ENCODE results near the gene FOXP3.
"Not testable (repeated sequence)": the region's sequence is repeated elsewhere in the genome, so short reads cannot be mapped to it uniquely, and the experiment has no call there.

Gene FOXP3, protein sequence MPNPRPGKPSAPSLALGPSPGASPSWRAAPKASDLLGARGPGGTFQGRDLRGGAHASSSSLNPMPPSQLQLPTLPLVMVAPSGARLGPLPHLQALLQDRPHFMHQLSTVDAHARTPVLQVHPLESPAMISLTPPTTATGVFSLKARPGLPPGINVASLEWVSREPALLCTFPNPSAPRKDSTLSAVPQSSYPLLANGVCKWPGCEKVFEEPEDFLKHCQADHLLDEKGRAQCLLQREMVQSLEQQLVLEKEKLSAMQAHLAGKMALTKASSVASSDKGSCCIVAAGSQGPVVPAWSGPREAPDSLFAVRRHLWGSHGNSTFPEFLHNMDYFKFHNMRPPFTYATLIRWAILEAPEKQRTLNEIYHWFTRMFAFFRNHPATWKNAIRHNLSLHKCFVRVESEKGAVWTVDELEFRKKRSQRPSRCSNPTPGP

DNA sequence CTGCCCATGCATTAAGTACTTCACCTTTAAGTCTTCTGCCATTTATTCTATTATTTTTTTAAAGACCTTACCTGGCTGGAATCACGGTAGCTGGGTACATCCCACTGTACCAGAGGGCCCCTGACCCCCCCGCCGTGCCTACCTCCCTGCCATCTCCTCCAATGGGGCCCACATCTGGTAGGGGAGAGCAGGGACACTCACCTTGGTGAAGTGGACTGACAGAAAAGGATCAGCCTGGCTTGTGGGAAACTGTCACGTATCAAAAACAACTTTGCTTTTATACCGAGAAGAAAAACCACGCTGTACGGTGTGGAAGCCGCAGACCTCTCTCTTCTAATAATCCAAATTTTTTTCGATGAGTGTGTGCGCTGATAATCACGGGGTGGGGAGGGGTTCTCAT lies at the start of gene FOXP3:
Gene FOXP3 (minus strand): TSS at position 251 of the 400 bp plus-strand sequence. CDS start 6,205 bp downstream, outside the sequence.
- FAIRE-seq, result no peak

DNA sequence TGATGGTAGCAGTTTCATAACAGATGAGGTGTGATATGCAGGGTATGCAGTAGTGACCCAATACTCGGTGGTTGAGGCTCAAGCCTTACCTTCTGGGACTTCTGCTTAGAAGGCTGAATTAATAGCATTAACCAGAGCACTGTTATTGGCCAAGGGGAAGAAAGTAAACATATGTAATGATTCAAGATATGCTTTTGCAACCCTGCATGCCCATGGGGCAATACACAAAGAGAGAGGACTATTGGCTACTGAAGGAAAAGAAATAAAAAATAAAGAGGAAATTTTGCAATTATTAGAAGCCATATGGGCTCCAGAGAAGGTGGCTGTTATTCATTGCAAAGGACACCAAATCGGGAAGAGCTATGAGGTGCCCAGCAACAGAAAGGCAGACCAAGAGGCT lies 47.7 kb upstream of the FOXP3 start:
- no peak for FAIRE-seq

DNA sequence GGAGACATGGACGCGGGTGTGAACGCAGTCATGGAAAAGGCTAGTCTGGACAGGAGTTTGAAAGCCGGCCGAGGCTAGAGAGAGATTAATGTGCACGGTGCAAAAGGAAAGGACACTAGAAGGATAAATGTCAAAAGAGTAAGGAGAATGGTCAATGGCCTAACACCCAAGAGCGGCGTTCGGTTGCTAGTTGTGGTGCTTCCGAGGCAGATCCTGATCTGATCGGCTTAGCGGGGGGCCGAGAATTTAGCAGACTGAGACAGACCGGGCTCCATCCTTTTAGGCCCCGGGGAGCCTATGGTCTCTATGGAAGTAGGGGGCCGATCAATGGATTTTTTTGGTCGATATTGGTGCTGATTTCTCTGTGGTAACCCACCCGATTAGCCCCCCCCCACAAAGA lies 45.9 kb upstream of the FOXP3 start:
- no peak for FAIRE-seq

DNA sequence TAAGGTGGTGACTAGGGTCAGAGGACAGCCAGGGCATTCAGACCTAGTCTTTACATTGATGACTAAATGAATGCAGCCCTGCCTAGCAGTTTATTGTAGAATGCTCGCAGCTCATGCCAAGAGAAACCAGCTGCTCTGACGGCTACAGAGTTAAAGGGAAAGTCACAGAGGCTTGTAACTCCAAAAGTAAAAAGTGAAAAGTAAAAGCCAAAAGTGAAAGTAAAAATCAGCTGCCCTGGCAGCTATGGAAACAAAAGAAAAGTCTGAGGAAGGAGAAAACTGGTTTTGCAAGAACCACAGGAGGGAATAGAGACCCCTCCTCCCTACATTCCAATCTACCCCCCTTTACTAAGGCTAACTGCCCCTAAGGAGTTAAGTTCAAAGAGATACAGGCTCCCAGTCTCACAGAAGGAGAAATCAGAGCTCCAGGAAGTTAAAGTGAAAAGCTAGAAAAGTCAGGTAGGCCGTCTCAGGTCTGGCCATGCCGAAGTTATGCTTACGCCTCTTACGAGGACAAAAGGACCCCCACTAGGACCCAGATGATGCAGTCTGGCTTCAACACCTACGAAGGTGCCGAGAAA lies 45.0 kb upstream of the FOXP3 start:
- FAIRE-seq, result no peak

DNA sequence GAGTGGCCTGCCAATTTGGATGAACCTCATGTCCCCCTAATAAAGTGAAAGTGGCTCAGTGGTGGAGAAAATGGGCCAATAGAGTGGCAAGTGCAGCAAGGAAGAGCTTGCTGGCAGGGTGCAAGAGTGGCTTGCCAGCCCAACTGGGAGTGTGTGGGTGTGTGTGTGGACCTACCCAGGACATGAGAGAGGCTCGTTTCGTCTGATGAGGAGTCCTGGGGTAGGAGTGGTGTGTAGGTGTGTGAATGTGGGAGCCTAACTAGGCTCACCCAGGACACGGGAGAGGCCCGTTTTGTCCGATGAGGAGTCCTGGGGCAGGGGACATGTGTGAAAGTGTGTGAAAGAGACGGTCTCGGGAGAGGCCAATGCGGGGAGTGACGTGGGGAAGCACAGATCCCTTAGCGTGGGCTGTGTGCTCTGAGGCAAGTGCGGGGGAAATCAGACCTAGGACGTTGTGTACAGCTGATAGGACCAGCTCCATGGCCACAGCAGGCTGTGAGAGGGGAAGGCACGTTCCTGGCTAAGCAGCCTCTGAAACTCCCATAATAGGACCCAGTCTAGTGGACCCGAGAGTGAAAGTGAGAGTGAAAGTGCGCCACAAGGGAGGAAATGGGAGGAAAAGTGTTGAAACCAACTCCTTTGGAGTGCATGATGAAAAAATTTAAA lies 44.2 kb upstream of the FOXP3 start:
- no peak for FAIRE-seq

DNA sequence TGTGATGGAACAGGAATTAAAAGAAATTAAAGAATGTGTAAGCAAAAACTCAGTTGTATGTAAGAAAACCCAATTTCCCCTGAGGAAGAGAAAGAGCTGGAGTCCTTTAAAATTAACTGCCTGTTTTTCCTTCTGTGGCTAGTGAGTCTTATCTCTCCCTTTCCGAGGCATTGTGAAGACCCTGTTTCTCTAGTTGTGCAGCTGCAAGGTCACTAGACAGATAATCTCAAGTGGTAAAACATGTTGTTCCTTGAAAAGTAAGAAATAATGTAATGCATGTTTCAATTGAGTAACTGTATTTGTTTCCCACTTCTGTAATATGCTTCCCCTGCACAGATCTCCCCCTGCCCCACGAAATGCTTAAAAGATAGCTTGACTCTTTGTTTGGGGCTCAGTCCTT lies 43.3 kb upstream of the FOXP3 start:
- not testable (repeated sequence) for FAIRE-seq

DNA sequence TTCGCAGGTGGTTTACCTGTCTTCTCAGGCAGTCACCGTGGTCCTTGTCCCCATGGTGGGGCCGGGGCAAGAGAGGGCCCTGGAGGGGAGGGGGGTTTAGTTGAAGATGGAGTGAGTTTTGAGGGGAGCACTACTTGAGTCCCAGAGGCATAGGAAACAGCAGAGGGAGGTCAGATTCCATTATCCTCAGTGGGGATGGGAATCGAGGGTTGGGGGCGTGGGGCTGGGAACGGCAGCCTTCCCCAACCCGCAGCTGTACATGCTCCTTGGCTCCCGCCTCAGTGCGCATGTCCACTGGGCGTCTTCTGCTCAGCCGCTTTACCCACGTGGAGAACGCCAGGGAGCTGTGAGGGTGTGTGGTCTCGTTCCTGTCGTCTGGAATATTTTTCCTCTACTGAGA lies 38.8 kb upstream of the FOXP3 start, which contains the start of gene GAGE10:
Gene GAGE10 (plus strand): TSS at position 301 of the 400 bp plus-strand sequence. CDS start 1,214 bp downstream, outside the sequence.
- no peak for FAIRE-seq

DNA sequence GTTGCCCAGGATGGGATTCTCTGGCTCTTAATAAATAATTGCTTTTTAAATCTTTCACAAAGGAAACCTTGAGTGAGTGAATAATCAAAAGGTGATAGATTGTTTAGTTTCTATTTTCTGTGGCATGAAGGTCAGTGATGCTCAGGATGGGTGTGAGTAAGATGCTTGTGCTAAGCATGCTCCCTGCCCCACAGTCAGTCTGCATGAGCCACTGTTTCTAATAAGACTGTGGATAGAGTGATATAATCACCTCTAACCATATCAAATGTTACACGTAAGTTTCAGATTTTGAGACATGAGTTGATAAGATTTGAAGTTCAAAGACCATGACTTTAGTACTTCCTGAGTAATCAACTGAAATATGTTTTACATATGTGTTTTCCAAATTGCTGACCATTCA lies 36.2 kb upstream of the FOXP3 start:
- no peak for FAIRE-seq

DNA sequence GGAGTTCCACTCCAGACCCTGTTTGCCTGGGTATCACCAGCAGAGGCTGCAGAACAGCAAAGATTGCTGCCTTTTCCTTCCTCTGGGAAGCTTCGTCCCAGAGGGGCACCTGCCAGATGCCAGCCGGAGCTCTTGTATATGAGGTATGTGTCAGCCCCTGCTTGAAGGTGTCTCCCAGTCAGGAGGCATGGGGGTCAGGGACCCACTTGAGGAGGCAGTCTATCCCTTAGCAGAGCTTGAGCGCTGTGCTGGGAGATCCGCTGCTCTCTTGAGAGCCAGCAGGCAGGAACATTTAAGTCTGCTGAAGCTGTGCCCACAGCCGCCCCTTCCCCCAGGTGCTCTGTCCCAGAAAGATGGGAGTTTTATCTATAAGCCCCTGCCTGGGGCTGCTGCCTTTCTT lies 34.8 kb upstream of the FOXP3 start:
- FAIRE-seq, result not testable (repeated sequence)

DNA sequence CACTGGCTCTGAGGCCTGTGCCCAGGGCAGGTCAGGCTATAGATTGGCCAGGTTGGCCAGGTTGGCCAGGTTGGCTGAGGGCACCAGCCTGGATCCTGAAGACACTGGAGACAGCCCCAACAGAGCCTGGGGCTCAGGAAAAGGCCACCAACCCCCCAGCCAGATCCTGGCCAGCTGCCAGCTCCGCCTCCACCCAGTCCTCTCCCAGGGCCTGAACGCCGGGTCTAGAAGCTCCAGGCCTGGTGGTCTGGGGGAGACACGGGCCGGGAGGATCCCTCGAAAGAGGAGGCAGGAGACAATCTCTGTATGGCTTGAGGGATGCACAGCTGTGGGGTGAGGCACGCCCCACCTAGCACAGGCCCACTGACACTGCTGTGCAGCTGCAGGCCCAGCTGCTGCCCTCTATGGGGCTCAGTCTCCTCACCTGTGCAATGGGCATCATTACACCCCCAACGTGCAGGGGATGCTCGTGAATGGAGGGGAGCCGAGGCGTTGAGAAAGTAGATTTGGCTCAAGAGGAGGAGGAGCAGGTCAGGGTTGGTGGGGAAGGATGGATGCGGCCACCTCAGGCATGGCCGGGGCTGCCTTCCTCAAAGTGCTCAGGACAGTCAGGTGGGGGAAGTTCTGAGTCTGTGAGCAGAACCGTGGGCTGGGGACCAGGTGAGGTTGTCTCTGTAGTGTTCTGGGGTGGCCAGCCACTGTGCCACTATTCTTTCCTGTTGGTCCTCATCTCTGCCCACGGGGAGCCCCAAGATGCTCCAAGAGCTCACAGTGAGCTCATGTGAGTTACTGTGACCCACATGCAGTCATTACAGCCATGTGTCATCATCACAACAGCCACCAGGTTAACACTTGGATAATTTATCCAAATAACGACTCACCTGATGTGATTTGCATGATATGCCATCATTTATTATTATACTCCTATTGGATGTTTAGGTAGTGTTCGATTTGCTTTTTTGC lies 28.2 kb upstream of the FOXP3 start:
- FAIRE-seq, result no peak

DNA sequence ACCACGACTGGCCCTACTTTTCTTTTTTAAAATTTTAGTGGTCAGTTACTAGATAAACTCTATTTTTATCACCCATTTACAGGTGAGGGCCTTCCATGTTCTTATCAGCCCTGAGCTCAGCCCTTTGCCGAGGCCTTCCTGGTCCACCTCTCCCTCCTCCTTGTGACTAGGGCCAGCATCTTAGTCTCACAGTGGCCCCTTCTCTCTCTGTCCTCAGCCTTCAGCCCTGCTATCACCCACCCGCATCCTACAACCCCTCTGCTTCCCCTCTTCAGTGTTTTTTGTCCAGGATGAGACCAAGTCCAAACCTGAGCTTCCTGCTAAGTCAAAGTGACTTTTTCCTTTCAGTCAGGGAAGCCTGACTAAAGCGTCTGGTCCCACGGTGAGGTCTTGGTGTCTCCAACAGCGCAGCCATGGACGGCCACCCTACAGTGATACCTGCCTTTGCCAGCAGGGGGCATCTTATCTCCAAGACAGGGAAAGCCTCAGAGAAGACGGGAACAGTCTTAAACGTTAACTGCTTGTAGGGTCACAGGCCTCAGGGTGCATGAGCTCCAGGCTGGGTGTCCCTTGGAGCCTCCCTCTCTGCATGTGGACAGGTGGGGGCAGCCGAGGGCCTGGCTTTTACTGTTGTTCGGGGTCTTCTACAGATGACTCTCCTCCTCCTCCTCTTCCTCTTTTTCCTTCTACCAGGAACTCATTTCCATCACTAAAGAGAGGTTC lies 27.3 kb upstream of the FOXP3 start:
- no peak for FAIRE-seq

DNA sequence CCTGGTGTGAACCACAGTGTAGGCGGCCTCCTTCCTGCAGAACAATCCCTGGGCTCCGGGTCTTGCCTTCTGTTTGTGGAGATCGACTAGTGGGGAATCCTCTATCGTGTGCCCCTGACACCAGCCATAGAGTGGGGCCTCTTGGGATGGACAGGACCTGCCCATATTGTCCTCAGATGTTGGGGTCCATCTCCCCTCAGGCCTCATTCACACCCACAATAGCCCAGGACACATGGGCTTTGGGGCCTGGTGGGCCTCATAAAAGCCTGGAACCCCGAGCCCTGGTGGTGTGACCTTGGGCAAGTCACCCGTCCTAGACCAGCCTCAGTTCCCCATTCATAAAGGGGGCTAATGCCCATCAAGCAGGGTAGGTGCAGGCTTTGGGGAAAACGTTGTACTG lies 25.7 kb upstream of the FOXP3 start:
- FAIRE-seq, result no peak

DNA sequence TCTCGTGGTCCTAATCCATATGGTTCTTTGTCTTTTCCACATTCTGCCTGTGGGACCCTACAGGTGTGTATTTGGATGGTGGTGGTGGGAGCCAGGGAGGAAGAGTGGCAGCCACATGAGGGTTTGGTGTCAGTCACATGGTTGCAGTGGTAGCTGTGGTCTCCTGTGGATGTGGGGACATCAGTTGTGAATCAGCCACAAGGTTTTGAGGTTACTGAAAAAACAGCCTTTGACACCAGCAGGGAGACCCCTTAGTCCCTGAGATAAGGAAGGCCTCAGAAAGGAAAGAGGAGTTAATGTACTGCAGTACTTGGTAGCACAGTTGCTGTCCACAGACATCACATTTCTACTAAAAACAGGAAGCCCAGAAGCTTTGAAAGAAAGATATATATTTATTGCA lies 23.2 kb upstream of the FOXP3 start:
- FAIRE-seq, result no peak

DNA sequence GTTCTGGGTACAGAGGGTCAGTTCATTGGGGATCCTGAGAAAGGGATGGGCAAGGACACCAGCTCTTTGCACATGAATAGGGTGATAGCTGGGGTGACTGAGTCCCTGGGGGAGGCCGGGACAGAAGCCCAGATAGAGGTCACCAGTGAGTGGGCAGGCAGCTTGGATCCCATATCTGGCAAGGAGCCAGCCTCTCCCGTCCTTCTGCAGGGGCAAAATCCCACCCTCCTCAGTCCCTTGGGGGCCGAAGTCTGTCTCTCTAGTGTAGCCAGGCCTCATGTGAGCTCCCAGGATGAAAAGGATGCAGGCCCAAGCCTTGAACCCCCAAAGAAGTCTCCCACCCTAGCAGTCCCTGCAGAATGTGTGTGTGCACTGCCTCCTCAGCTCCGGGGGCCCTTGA lies 22.1 kb upstream of the FOXP3 start:
- no peak for FAIRE-seq

DNA sequence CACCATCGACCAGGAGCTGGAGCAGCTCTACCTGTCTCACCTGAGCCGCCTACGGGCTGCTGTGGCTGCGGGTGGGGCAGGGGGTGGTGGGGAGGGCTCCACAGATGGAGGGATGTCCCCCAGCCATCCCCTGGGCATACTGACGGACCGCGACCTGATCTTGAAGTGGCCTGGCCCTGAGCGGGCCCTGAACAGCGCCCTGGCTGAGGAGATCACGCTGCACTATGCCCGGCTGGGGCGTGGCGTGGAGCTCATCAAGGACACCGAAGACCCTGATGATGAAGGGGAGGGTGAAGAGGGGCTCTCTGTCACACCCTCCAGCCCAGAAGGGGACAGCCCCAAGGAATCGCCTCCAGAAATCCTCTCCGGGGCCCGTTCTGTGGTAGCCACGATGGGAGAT lies 21.6 kb upstream of the FOXP3 start:
- no peak for FAIRE-seq

DNA sequence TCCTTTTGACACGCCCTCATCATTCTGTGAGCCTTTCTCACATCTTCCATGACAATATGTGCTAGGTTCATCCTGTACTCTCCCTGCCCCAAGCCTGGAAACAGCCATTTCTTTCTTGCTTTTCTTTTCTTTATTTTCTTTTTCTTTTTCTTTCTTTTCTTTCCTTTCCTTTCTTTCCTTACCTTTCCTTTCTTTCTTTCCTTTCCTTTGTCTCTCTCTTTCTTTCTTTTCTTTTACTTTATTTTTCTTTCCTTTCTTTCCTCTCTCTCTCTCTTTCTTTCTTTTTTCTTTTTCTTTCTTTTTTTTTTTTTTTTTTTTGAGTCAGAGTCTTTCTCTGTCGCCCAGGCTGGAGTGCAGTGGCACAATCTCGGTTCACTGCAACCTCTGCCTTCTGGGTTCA lies 19.7 kb upstream of the FOXP3 start:
- no peak for FAIRE-seq

DNA sequence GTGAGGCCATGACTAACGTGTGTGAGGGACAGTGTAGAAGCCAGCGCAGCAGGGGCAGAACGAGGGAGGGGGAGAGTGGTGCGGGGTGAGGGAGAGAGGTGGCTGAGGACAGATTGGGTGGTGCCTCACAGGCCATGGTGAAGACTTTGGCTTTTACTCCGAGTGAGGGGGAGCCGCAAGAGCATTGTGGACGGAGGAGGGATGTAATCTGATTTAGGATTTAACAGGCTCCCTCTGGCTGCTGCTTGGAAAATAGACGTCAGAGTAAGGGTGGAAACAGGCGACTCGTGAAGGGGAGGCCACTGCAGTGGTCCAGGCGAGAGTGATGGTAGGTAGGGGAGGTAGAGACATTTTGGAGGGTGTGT lies 18.1 kb upstream of the FOXP3 start:
- no peak for FAIRE-seq

DNA sequence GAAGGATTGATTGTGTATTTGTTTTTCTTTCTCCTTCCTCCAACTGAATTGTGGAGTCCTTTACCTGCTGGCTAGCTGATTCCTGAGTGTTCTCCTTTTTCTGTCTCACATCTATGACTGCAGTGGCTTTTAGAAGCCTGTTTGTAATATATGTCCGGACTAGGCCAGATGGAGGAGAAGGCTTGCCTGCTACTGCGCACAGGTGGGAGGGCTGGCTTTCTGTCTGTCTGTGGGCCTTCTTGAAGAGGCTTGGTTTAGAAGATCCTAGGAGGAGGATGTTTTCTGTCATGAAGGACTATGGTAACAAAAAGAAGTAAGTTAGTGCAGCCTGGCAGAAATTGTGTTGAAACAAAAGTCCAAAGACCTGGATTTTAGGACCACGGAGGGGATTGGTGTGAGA lies 13.6 kb upstream of the FOXP3 start:
- FAIRE-seq, result no peak

DNA sequence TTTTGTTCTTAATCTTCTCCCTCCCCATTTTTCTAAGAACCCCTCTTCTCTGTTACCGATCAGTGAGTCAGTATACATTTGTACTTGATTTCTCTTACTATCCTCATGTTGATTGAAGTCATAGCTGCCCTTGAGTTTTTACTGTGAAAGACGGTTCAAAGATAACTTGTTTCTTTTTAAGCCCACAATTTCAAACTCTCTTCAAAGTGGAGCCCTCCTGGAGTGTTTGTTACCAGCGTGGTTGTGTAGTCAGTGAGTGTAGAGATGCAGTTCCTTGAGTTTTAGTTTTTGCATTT lies 13.0 kb upstream of the FOXP3 start:
- no peak for FAIRE-seq

DNA sequence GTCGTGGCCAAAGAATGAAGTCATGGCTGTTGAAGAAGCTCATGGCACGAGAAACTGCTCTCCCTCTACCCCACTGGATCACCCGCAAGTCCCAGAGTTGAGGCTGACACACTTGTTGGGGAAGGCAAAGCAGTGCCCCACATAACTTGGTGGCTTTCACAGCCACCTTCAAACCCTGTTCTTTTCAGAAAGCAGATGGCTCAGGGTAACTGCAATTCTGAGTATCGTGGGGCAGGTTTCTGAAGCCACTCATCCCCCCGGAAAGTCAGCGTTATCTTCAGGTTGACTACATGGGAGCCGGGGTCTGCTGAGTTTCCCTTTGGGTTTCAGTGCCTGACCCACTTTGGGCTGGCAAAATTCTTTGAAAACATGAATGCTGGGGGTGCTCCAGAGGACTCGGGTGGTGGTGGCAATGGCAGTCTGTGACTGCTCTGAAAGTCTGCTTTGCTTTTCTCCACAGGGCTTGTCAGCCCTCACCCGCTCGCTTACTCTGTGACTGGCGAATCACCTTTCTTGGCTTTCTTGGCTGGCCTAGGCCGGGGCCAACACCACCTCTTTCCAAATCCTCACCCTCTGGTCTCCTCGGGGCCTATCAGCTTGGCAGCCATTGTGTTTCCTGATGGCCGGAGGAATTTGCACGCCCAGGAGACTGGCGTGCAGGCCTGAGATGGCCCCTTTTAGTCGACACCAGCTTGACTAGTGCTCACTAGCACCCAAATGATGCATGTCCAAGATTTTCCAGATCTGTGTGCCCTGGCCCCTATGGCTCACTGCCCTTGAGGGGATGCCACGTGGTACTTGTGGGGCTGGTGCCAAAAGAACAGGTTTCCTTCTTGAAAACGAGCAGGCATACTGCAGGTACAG lies 12.4 kb upstream of the FOXP3 start:
- FAIRE-seq, result no peak

DNA sequence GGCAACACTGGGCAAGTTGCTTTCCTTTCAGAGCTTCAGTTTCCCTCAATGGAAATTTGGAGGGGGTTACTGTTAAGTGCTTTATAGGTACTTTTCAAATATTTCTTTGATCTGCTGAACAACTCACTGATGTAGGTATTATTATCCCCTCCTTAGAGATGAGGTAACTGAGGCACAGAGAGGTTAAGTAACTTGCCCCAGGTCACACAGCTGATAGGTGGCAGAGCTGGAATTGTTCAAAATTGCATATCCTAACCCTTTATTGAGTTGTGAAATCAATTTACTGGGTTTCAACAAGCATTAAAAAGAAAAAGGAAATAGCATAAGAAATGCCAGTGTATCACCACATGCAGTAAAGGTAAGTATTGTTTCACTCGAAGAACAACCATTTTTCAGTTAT lies 11.7 kb upstream of the FOXP3 start:
- FAIRE-seq, result no peak
